Endothelial cell of umbilical vein (primary cell): Measurements from ENCODE around the gene BPIFA3. TPM values are rescaled to one million over a fixed set of nuclear protein-coding genes. Genes with fewer than 3 reads are reported as not detected.

Experiments used
- BruUV-seq: library from RNA; stranded (reverse); fragments of 400-500 nt; replicated peaks from 2 replicates; lab custom pipeline; 2021; lab: Mats Ljungman, UMichigan
- CTCF ChIA-PET: fragments of 300-600, 350-600 bp; sonication (Branson Sonifier 250); formaldehyde crosslinking; loops from one replicate; lab custom pipeline; 2021; ENCODE audit warnings: antibody characterized with exemption, inconsistent platforms; lab: Charles Lee
- POLR2A ChIA-PET: fragments of 300-600, 350-600 bp; sonication (Branson Sonifier 250); formaldehyde crosslinking; loops from one replicate; lab custom pipeline; 2021; ENCODE audit warnings: antibody characterized with exemption, inconsistent platforms; lab: Charles Lee
- DNase-seq: peaks from one replicate; pipeline ENCODE4 v3.0.0-alpha.2; 2011; ENCODE audit warnings: low read depth, low spot score
- FAIRE-seq: peaks from 2 replicates; lab custom pipeline; 2011; peaks lifted over from hg19 to GRCh38; lab: Jason Lieb, UNC
- H2AFZ ChIP-seq: 2 replicates; pipeline ENCODE4 v1.6.0; 2012; ENCODE audit warnings: low read depth, low read length, control low read depth, inconsistent platforms
- H3K27ac ChIP-seq: 2 replicates; pipeline ENCODE4 v1.5.1; 2011; ENCODE audit warnings: low read depth, mild to moderate bottlenecking, control low read depth, low read length, moderate library complexity; ENCODE audit not compliant: insufficient read depth
- H3K27me3 ChIP-seq, 2 experiments: 2 replicates each; pipeline versions ENCODE4 v1.6.0 to v1.6.1; 2011; ENCODE audit warnings: low read length in 2 of 2, mixed read lengths in 1 of 2; ENCODE audit not compliant: control insufficient read depth in 2 of 2, insufficient read depth in 2 of 2
- H3K36me3 ChIP-seq, 2 experiments: 2 replicates in 1 of 2; 3 replicates in 1 of 2; pipeline ENCODE4 v1.5.1; 2011; ENCODE audit warnings: low read length in 2 of 2, mild to moderate bottlenecking in 1 of 2, moderate library complexity in 1 of 2; ENCODE audit not compliant: control insufficient read depth in 2 of 2, insufficient read depth in 2 of 2; ENCODE audit errors: extremely low read depth in 1 of 2
- H3K4me1 ChIP-seq: 3 replicates; pipeline ENCODE4 v1.5.1; 2011; ENCODE audit warnings: mild to moderate bottlenecking, low read length; ENCODE audit not compliant: control insufficient read depth, insufficient read depth; ENCODE audit errors: extremely low read depth
- H3K4me2 ChIP-seq: 2 replicates; pipeline ENCODE4 v1.6.1; 2011; ENCODE audit warnings: low read length, control low read depth, mixed read lengths; ENCODE audit not compliant: insufficient read depth
- H3K4me3 ChIP-seq, 3 experiments: fragments of 200-600 bp in 1 of 3; sonication (generic), shearing (Covaris generic) in 1 of 3; replicated peaks in 1 of 3; 2 replicates each; pipeline ENCODE4 v1.5.1; 2011 to 2016; ENCODE audit warnings: control low read depth in 3 of 3, low read length in 3 of 3, mild to moderate bottlenecking in 2 of 3, inconsistent platforms in 1 of 3, low read depth in 1 of 3, moderate library complexity in 1 of 3; ENCODE audit not compliant: insufficient read depth in 1 of 3
- H3K79me2 ChIP-seq: 2 replicates; pipeline ENCODE4 v1.6.0; 2012; ENCODE audit warnings: low read length, inconsistent platforms; ENCODE audit not compliant: control insufficient read depth, insufficient read depth
- H3K9ac ChIP-seq: replicated peaks from 2 replicates; pipeline ENCODE3; 2011; ENCODE audit warnings: low read length, control low read depth; ENCODE audit not compliant: insufficient read depth; ENCODE audit errors: extremely low read depth
- H3K9me1 ChIP-seq: replicated peaks from 3 replicates; pipeline ENCODE4 v1.6.0; 2011; ENCODE audit warnings: mild to moderate bottlenecking, low read length; ENCODE audit not compliant: control insufficient read depth, insufficient read depth; ENCODE audit errors: extremely low read depth
- H3K9me3 ChIP-seq: replicated peaks from 2 replicates; pipeline ENCODE4 v1.5.1; 2012; ENCODE audit warnings: low read length, inconsistent platforms; ENCODE audit not compliant: control insufficient read depth, insufficient read depth
- H4K20me1 ChIP-seq: replicated peaks from 2 replicates; pipeline ENCODE3; 2011; ENCODE audit warnings: mild to moderate bottlenecking, low read length; ENCODE audit not compliant: control insufficient read depth, insufficient read depth; ENCODE audit errors: extremely low read depth
- EZH2 ChIP-seq: IDR thresholded peaks from 2 replicates; pipeline ENCODE4 v1.6.1; 2012; ENCODE audit warnings: borderline replicate concordance, low read depth, mild to moderate bottlenecking, moderate library complexity, low read length, inconsistent platforms; ENCODE audit not compliant: severe bottlenecking
- FOS ChIP-seq: IDR thresholded peaks from 2 replicates; pipeline ENCODE4 v1.6.1; 2011; ENCODE audit warnings: mild to moderate bottlenecking, low read length, moderate library complexity, borderline replicate concordance; ENCODE audit not compliant: insufficient read depth
- JUN ChIP-seq: IDR thresholded peaks from 2 replicates; pipeline ENCODE4 v1.6.1; 2011; ENCODE audit warnings: borderline replicate concordance, low read depth; ENCODE audit not compliant: insufficient read length, insufficient read depth
- MYC ChIP-seq: IDR thresholded peaks from one replicate; pipeline ENCODE4 v1.6.1; 2011; ENCODE audit warnings: mild to moderate bottlenecking, low read depth, low read length
- POLR2AphosphoS5 ChIP-seq: IDR thresholded peaks from 2 replicates; pipeline ENCODE4 v1.6.1; 2012; ENCODE audit warnings: low read depth, mild to moderate bottlenecking, control low read depth, low read length, moderate library complexity; ENCODE audit not compliant: insufficient read depth
- dilution Hi-C: fragments of 300-500 bp; cut with MboI; formaldehyde crosslinking; loops from one replicate; pipeline ENCODE4 v1.15.0; 2019; ENCODE audit warnings: low sequenced_read_pairs; ENCODE audit not compliant: extremely low pct_ligation_motif_present
- intact Hi-C: fragments of 100-400 bp; cut with micrococcal nuclease; formaldehyde crosslinking; loops from one replicate; pipeline ENCODE4 v1.10.0; 2022
- polyA plus RNA-seq, 4 experiments: library from polyadenylated mRNA; depleted of rRNA in 3 of 4; stranded (reverse) in 3 of 4; unstranded in 1 of 4; fragments of >200 nt; gene quantifications; 2 replicates each; pipeline versions ENCODE4 v1.2.1 to v1.2.3, GENCODE V29; 2011 to 2012; ENCODE audit warnings: missing spikeins in 1 of 4
- total RNA-seq: library from RNA; stranded (reverse); gene quantifications from 2 replicates; pipeline ENCODE4 v1.2.3, GENCODE V29; 2021
- TF ChIP-seq, protein P1 (sequence below), 2 donors: IDR thresholded peaks; 1 replicate in 1 of 2; 2 replicates in 1 of 2; pipeline ENCODE4 v1.5.1; 2011; ENCODE audit warnings: low read length in 2 of 2, mild to moderate bottlenecking in 2 of 2, moderate library complexity in 2 of 2, control low read depth in 1 of 2, inconsistent platforms in 1 of 2, low read depth in 1 of 2; ENCODE audit not compliant: insufficient read depth in 1 of 2; ENCODE audit errors: extremely low read depth in 1 of 2
- TF ChIP-seq, protein P2 (sequence below): IDR thresholded peaks from 2 replicates; pipeline ENCODE4 v1.6.1; 2011; ENCODE audit not compliant: insufficient read depth, insufficient read length

The BPIFA3 gene
- total and polyA plus RNA-seq, 2 donors (not counting 3 experiments of a cell fraction or from before 2014, with no cell fraction given) = not detected

- ChIA-PET POLR2A (no interaction called here), CTCF (no interaction called here)
- no peaks in the 10 kb centered on the region for H3K9me1 ChIP-seq
- no peaks in the 10 kb centered on the region for H3K9me3 ChIP-seq
- no peak overlapping the region for H3K9ac ChIP-seq
- H3K4me2 ChIP-seq = no peak overlapping the region
- no peaks in the 10 kb centered on the region for H4K20me1 ChIP-seq
- dilution Hi-C loops (no loop called here), intact Hi-C loops (no loop called here)
- H3K27me3 ChIP-seq = no peaks in the 10 kb centered on the region
- H3K79me2 ChIP-seq = no peaks in the 10 kb centered on the region
- no peaks in the 10 kb centered on the region for H3K4me1 ChIP-seq
- BruUV-seq = no TSS peak
- H3K27ac ChIP-seq = no peak overlapping the region
- no peak overlapping the region for H3K4me3 ChIP-seq
- no peak for DNase-seq
- no peaks in the 10 kb centered on the region for H3K36me3 ChIP-seq
- TF ChIP-seq FOS (no peak), EZH2 (no peak)
- no peak for FAIRE-seq
- no peak overlapping the region for H2AFZ ChIP-seq
Measured at GRCh38 chr20:33242319-33243100, 25.4 kb downstream of the BPIFA3 start.

DNA sequence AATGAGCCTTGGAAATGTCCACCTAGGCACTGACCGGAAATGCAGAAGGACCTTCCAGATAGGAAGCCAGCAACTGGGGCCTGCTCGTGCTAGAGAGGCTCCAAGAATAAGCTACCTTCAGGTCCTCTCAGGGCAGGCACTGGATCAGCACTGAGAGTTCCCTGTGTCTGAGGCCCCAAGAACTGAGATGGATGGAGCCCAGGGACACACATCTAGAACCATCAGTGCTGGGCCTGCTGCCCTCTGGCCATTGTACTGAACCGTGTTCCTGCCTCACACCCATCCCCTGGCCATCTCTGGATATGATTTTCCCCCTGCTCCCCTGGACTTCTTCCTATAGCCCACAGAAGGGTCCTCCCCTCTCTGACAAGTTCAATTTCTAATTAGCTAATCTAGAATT, 28.9 kb downstream of the BPIFA3 start:
- ChIA-PET POLR2A (no interaction called here), CTCF (interaction anchor here (0.9 to 1.5 kb wide), 3 partner anchors 11 to 16 kb away, joined by 3 to 6 read pairs (median 4); partner anchors contain the start of gene BPIFA1)
- TF ChIP-seq, protein P1, sequence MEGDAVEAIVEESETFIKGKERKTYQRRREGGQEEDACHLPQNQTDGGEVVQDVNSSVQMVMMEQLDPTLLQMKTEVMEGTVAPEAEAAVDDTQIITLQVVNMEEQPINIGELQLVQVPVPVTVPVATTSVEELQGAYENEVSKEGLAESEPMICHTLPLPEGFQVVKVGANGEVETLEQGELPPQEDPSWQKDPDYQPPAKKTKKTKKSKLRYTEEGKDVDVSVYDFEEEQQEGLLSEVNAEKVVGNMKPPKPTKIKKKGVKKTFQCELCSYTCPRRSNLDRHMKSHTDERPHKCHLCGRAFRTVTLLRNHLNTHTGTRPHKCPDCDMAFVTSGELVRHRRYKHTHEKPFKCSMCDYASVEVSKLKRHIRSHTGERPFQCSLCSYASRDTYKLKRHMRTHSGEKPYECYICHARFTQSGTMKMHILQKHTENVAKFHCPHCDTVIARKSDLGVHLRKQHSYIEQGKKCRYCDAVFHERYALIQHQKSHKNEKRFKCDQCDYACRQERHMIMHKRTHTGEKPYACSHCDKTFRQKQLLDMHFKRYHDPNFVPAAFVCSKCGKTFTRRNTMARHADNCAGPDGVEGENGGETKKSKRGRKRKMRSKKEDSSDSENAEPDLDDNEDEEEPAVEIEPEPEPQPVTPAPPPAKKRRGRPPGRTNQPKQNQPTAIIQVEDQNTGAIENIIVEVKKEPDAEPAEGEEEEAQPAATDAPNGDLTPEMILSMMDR (IDR thresholded peaks at IDR 0.05; ENCODE audit: extremely low read depth in 1 of 2, insufficient read depth in 1 of 2, low read depth in 1 of 2, low read length in 2 of 2) = no peak
- no peak for TF ChIP-seq JUN
- no peak for TF ChIP-seq MYC
- no peak for TF ChIP-seq EZH2
- TF ChIP-seq, protein P2, sequence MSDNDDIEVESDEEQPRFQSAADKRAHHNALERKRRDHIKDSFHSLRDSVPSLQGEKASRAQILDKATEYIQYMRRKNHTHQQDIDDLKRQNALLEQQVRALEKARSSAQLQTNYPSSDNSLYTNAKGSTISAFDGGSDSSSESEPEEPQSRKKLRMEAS = no peak
- no peak for TF ChIP-seq POLR2AphosphoS5
- H3K4me1 ChIP-seq = no peaks in the 10 kb centered on the region
- no peaks in the 10 kb centered on the region for H3K27me3 ChIP-seq
- no peaks in the 10 kb centered on the region for H4K20me1 ChIP-seq
- H3K9me3 ChIP-seq = no peaks in the 10 kb centered on the region
- FAIRE-seq = no peak
- no peak overlapping the region for H3K27ac ChIP-seq
- BruUV-seq = no TSS peak
- no peaks in the 10 kb centered on the region for H3K36me3 ChIP-seq
- intact Hi-C loops (no loop called here), dilution Hi-C loops (no loop called here)
- no peak overlapping the region for H2AFZ ChIP-seq
- H3K9me1 ChIP-seq = no peaks in the 10 kb centered on the region
- no peak overlapping the region for H3K9ac ChIP-seq
- no peak overlapping the region for H3K4me3 ChIP-seq
- no peaks in the 10 kb centered on the region for H3K79me2 ChIP-seq
- no peak for DNase-seq
- H3K4me2 ChIP-seq = no peak overlapping the region
